Lower leg skin (tissue), 4 donors: Measurements from ENCODE around the gene ADAMTS6. TPM values are rescaled to one million over a fixed set of nuclear protein-coding genes. Genes with fewer than 3 reads are reported as not detected.
"Not testable (repeated sequence)": the region's sequence is repeated elsewhere in the genome, so short reads cannot be mapped to it uniquely, and the experiment has no call there.

ENCODE experiments used
- DNase-seq, 2 donors: peaks; one replicate each; pipeline ENCODE4 v3.0.0-alpha.2; 2019; ENCODE audit warnings: low spot score in 2 of 2
- H3K4me3 ChIP-seq: fragments of 200-600 bp; sonication (generic); 2 replicates; pipeline ENCODE4 v1.5.1; 2017; ENCODE audit warnings: mild to moderate bottlenecking, low read depth; ENCODE audit not compliant: poor library complexity, severe bottlenecking
- CTCF ChIP-seq, 3 donors: fragments of 450-650 bp; IDR thresholded peaks; one replicate each; pipeline ENCODE4 v1.5.1; 2016; ENCODE audit warnings: antibody characterized with exemption in 3 of 3, mild to moderate bottlenecking in 3 of 3, moderate library complexity in 2 of 3
- POLR2A ChIP-seq, 2 donors: fragments of 450-650 bp; IDR thresholded peaks; one replicate each; pipeline ENCODE4 v1.6.1; 2016 to 2017; ENCODE audit warnings: antibody characterized with exemption in 2 of 2, mild to moderate bottlenecking in 1 of 2, moderate library complexity in 1 of 2
- WGBS, 2 donors: methylation state at CpG; one replicate each; pipeline ENCODE4 v1.1.5; 2018; 5-methylcytosine and 5-hydroxymethylcytosine counted together
- intact Hi-C: fragments of 100-400 bp; cut with DNase I; formaldehyde crosslinking; loops from one replicate; pipeline ENCODE4 v1.15.0; 2023; ENCODE audit warnings: low total_unique reads
- total RNA-seq, 4 donors: library from RNA; depleted of rRNA; stranded (reverse); fragments of >200 nt; gene quantifications; one replicate each; pipeline ENCODE4 v1.1.0, GENCODE V29; 2016

ADAMTS6 gene
- total RNA-seq, 4 donors from 2014 or later, result 0.42 to 1.1 (median 0.82) TPM

- DNase-seq, result no peak
- WGBS, 2 donors, result 86 to 98% methylated on average over 1 of the region's 1 CpG
- intact Hi-C loops, result no loop called here
- no peak for TF ChIP-seq CTCF (IDR thresholded peaks at IDR 0.05)
- no peak for TF ChIP-seq POLR2A (IDR thresholded peaks at IDR 0.05)
- H3K4me3 ChIP-seq, result no peak overlapping the region
Observed at GRCh38 chr5:65324226-65324625, 157.5 kb downstream of the ADAMTS6 start.

GRCh38 chr5:65320704-65321103 is 161.0 kb downstream of the ADAMTS6 start:
- DNase-seq, intact Hi-C loops, H3K4me3 ChIP-seq: not testable (repeated sequence)
- WGBS, 2 donors, result 92 to 100% methylated on average over 1 of the region's 1 CpG

GRCh38 chr5:65320250-65320649 is 161.5 kb downstream of the ADAMTS6 start:
- H3K4me3 ChIP-seq, result no peak overlapping the region
- TF ChIP-seq POLR2A (IDR thresholded peaks at IDR 0.05) (no peak), CTCF (IDR thresholded peaks at IDR 0.05) (no peak)
- 88 to 92% methylated on average over 2 of the region's 2 CpGs for WGBS, 2 donors
- intact Hi-C loops, result no loop called here
- DNase-seq, result no peak

- no peak for DNase-seq
- TF ChIP-seq POLR2A (IDR thresholded peaks at IDR 0.05), result no peak
- TF ChIP-seq CTCF (IDR thresholded peaks at IDR 0.05), result no peak
- intact Hi-C loops, result no loop called here
- H3K4me3 ChIP-seq, result no peak overlapping the region
- WGBS, 2 donors, result 86 to 88% methylated on average over 1 of the region's 1 CpG
Observed at GRCh38 chr5:65307931-65308330, 173.8 kb downstream of the ADAMTS6 start.

GRCh38 chr5:65307088-65307487 is 174.6 kb downstream of the ADAMTS6 start:
- TF ChIP-seq POLR2A (IDR thresholded peaks at IDR 0.05) (no peak), CTCF (IDR thresholded peaks at IDR 0.05) (no peak)
- 74 to 76% methylated on average over 3 of the region's 3 CpGs for WGBS, 2 donors
- intact Hi-C loops, result no loop called here
- no peak for DNase-seq
- H3K4me3 ChIP-seq, result no peak overlapping the region

GRCh38 chr5:65305913-65306312 is 175.8 kb downstream of the ADAMTS6 start:
- no peak overlapping the region for H3K4me3 ChIP-seq
- DNase-seq, result no peak
- TF ChIP-seq CTCF (IDR thresholded peaks at IDR 0.05), result no peak
- no peak for TF ChIP-seq POLR2A (IDR thresholded peaks at IDR 0.05)
- WGBS, 2 donors, result 69 to 72% methylated on average over 3 of the region's 3 CpGs
- intact Hi-C loops, result no loop called here
